GM12878 (cell line): ENCODE measurements around the gene BIK. TPM values are rescaled to one million over a fixed set of nuclear protein-coding genes. Genes with fewer than 3 reads are reported as not detected.

ENCODE experiments used
- ATAC-seq: fragments of 200-7000 bp; cut with Tn5 transposase; 3 replicates; pipeline ENCODE4 v1.9.1; 2020; ENCODE audit warnings: mild to moderate bottlenecking, moderate library complexity
- BruUV-seq: library from RNA; stranded (reverse); fragments of 400-500 nt; replicated peaks from 2 replicates; lab custom pipeline; 2021; lab: Mats Ljungman, UMichigan
- CTCF ChIA-PET: fragments of 300-600 bp; sonication (Branson Sonifier 250); formaldehyde crosslinking; extraction: SDS; loops from one replicate; lab custom pipeline; 2021; ENCODE audit warnings: inconsistent platforms; lab: Yijun Ruan, JAX
- POLR2A ChIA-PET: fragments of 350-600 bp; formaldehyde crosslinking; extraction: SDS; loops from one replicate; lab custom pipeline; 2021; ENCODE audit warnings: inconsistent platforms; lab: Charles Lee
- RAD21 ChIA-PET: fragments of 300-600 bp; sonication (Branson Sonifier 250); formaldehyde crosslinking; loops from one replicate; lab custom pipeline; 2023; ENCODE audit warnings: antibody characterized with exemption; ENCODE audit not compliant: unreplicated experiment; lab: Charles Lee
- SMC1A ChIA-PET: fragments of 300-600 bp; sonication (Branson Sonifier 250); formaldehyde crosslinking; loops from one replicate; lab custom pipeline; 2023; ENCODE audit not compliant: unreplicated experiment, uncharacterized antibody; lab: Charles Lee
- DNase-seq: peaks from one replicate; pipeline ENCODE4 v3.0.0-alpha.2; 2011; ENCODE audit warnings: low read depth, low spot score
- FAIRE-seq: peaks from 3 replicates; lab custom pipeline; 2011; peaks lifted over from hg19 to GRCh38; lab: Jason Lieb, UNC
- H2AFZ ChIP-seq: 2 replicates; pipeline ENCODE4 v1.6.0; 2011; ENCODE audit warnings: low read depth, low read length, control low read depth; ENCODE audit not compliant: control insufficient read depth
- H3K27ac ChIP-seq: 2 replicates; pipeline ENCODE4 v1.5.1; 2011; ENCODE audit warnings: control low read depth; ENCODE audit not compliant: control insufficient read depth, insufficient read depth
- H3K27me3 ChIP-seq, 2 experiments: replicated peaks in 1 of 2; 2 replicates each; pipeline versions ENCODE4 v1.6.0 to v1.6.1; 2011; ENCODE audit warnings: low read length in 1 of 2; ENCODE audit not compliant: control insufficient read depth in 2 of 2, insufficient read depth in 2 of 2
- H3K36me3 ChIP-seq, 2 experiments: 2 replicates each; pipeline ENCODE4 v1.5.1; 2011; ENCODE audit warnings: low read length in 1 of 2; ENCODE audit not compliant: control insufficient read depth in 2 of 2, insufficient read depth in 2 of 2
- H3K4me1 ChIP-seq: 2 replicates; pipeline ENCODE4 v1.6.1; 2011; ENCODE audit warnings: mild to moderate bottlenecking, low read length, moderate library complexity, mixed read lengths; ENCODE audit not compliant: control insufficient read depth, insufficient read depth
- H3K4me2 ChIP-seq: 2 replicates; pipeline ENCODE4 v1.6.0; 2011; ENCODE audit warnings: control low read depth; ENCODE audit not compliant: control insufficient read depth, insufficient read depth
- H3K4me3 ChIP-seq: fragments of 200-600 bp; sonication (generic); 2 replicates; pipeline ENCODE4 v1.5.1; 2016
- H3K79me2 ChIP-seq: 2 replicates; pipeline ENCODE4 v1.6.0; 2011; ENCODE audit warnings: low read length; ENCODE audit not compliant: control insufficient read depth, insufficient read depth
- H3K9ac ChIP-seq: 2 replicates; pipeline ENCODE4 v1.8.0; 2011; ENCODE audit warnings: low read length, control low read depth, mixed read lengths; ENCODE audit not compliant: control insufficient read depth, insufficient read depth
- H3K9me3 ChIP-seq: replicated peaks from 3 replicates; pipeline ENCODE4 v1.5.1; 2011; ENCODE audit warnings: mild to moderate bottlenecking, low read length; ENCODE audit not compliant: control insufficient read depth, insufficient read depth
- H4K20me1 ChIP-seq: 2 replicates; pipeline ENCODE4 v1.6.0; 2011; ENCODE audit not compliant: control insufficient read depth, insufficient read depth
- EGR1 ChIP-seq, 2 experiments: IDR thresholded peaks; 1 replicate in 1 of 2; 2 replicates in 1 of 2; pipeline ENCODE4 v1.6.1; 2011 to 2012; ENCODE audit warnings: low read depth in 2 of 2, low read length in 2 of 2, borderline replicate concordance in 1 of 2, mild to moderate bottlenecking in 1 of 2, moderate library complexity in 1 of 2
- IRF3 ChIP-seq: fragments of 450-650 bp; IDR thresholded peaks from 2 replicates; pipeline ENCODE4 v1.6.1; 2014; ENCODE audit warnings: mild to moderate bottlenecking
- MXI1 ChIP-seq: fragments of 150-350 bp; IDR thresholded peaks from 2 replicates; pipeline ENCODE4 v1.6.1; 2011; ENCODE audit warnings: low read depth, mild to moderate bottlenecking, inconsistent platforms, low read length, improper control_type of control experiment
- NBN ChIP-seq: fragments of 450-650 bp; IDR thresholded peaks from 2 replicates; pipeline ENCODE4 v1.6.1; 2016
- NR2C1 ChIP-seq: fragments of 450-650 bp; IDR thresholded peaks from 2 replicates; pipeline ENCODE4 v1.6.1; 2017; ENCODE audit warnings: antibody characterized with exemption, mild to moderate bottlenecking, moderate library complexity
- POLR2A ChIP-seq: IDR thresholded peaks from 2 replicates; pipeline ENCODE4 v1.6.1; 2011; ENCODE audit warnings: low read depth, mild to moderate bottlenecking, low read length
- RAD21 ChIP-seq: IDR thresholded peaks from 2 replicates; pipeline ENCODE4 v1.6.1; 2011; ENCODE audit warnings: mild to moderate bottlenecking, low read depth, low read length, moderate library complexity; ENCODE audit not compliant: insufficient read depth
- SREBF1 ChIP-seq: IDR thresholded peaks from 2 replicates; pipeline ENCODE4 v1.6.1; 2012; ENCODE audit warnings: mild to moderate bottlenecking, low read length
- SUPT20H ChIP-seq: IDR thresholded peaks from 2 replicates; pipeline ENCODE4 v1.6.1; 2011; ENCODE audit warnings: low read depth, mild to moderate bottlenecking, low read length, moderate library complexity, borderline replicate concordance; ENCODE audit not compliant: control insufficient read depth
- USF1 ChIP-seq: IDR thresholded peaks from 2 replicates; pipeline ENCODE4 v1.6.1; 2011; ENCODE audit warnings: borderline replicate concordance, low read depth, mild to moderate bottlenecking, moderate library complexity, mixed read lengths, low read length; ENCODE audit not compliant: insufficient read depth; ENCODE audit errors: extremely low read length
- ZBED1 ChIP-seq: IDR thresholded peaks from 2 replicates; pipeline ENCODE4 v1.6.1; 2016; ENCODE audit warnings: borderline replicate concordance
- ZNF207 ChIP-seq: fragments of 450-650 bp; IDR thresholded peaks from 2 replicates; pipeline ENCODE4 v1.6.1; 2014; ENCODE audit warnings: antibody characterized with exemption, mild to moderate bottlenecking, borderline replicate concordance
- WGBS: methylation state at CpG from one replicate; pipeline ENCODE4 v1.1.6; 2016; ENCODE audit warnings: low lambda C conversion rate; ENCODE audit not compliant: insufficient replicate concordance, insufficient coverage; ENCODE audit errors: missing lambda C conversion rate; 5-methylcytosine and 5-hydroxymethylcytosine counted together
- in situ Hi-C: fragments of 300-500 bp; cut with MboI; formaldehyde crosslinking; loops from 9 replicates; pipeline ENCODE4 v1.14.3; 2018; ENCODE audit warnings: mixed read lengths
- intact Hi-C: fragments of 100-400 bp; cut with micrococcal nuclease; formaldehyde crosslinking; loops from one replicate; pipeline ENCODE4 v1.14.2; 2022; ENCODE audit not compliant: unreplicated experiment
- polyA plus RNA-seq, 11 experiments: library from polyadenylated mRNA; depleted of rRNA in 4 of 11; unstranded in 6 of 11; stranded (reverse) in 5 of 11; fragments of >200 nt; fragmentation: Nextera tagmentation in 4 of 11; fragmentation: Illumina TruSeq in 1 of 11; extraction: Ambion mirVana in 4 of 11; extraction: Trizol in 1 of 11; gene quantifications; 1 replicate in 1 of 11; 2 replicates in 10 of 11; pipeline versions ENCODE4 v1.2.1 to v1.2.3, GENCODE V29; 2011 to 2016; ENCODE audit warnings: inconsistent platforms in 2 of 11, missing spikeins in 2 of 11, low read depth in 1 of 11
- total RNA-seq, 4 experiments: library from RNA; depleted of rRNA in 3 of 4; stranded (reverse); fragments of >200 nt in 3 of 4; fragmentation: Illumina TruSeq in 1 of 4; extraction: Trizol in 1 of 4; gene quantifications; 2 replicates each; pipeline versions ENCODE4 v1.2.1 to v1.2.3, GENCODE V29; 2013 to 2021
- TF ChIP-seq, protein P1 (sequence below): fragments of 450-650 bp; IDR thresholded peaks from 2 replicates; pipeline ENCODE4 v1.6.1; 2016; ENCODE audit warnings: mild to moderate bottlenecking

BIK gene
- total and polyA plus RNA-seq, 10 of the 15 experiments (the other 5 are each of a cell fraction or from before 2014, with no cell fraction given): 0.33 to 9.8 (median 3.9) TPM

GRCh38 chr22:43098356-43098755 lies 12.2 kb upstream of the BIK start (continued):
- TF ChIP-seq ZNF207 (no peak), SUPT20H (no peak), SREBF1 (no peak), IRF3 (no peak), MXI1 (no peak), ZBED1 (no peak), NR2C1 (no peak)

DNA sequence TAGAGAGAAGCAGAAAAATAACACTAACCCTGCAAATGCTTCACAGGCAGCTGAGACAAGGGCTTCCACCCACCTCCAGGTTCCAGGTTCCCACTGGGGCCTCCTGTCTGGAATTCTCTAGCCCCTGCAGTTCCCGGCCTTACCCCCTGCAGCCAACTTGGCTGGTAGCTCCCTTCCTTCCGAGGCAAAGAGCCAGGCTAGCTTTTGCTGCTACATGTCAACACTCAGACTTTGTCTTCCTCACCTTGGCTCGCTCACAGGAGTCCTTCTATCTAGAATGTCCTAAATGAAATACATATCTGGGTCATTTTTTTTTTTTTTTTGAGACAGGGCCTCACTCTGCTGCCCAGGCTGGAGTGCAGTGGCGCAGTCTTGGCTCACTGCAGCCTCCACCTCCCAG lies 11.5 kb upstream of the BIK start:
- WGBS: 51% methylated on average over 4 of the region's 4 CpGs
- H4K20me1 ChIP-seq: no peaks in the 10 kb centered on the region
- TF ChIP-seq NBN (no peak), RAD21 (no peak), USF1 (no peak), EGR1 (IDR thresholded peaks at IDR 0.05; ENCODE audit: borderline replicate concordance in 1 of 2, low read depth in 2 of 2, low read length in 2 of 2) (no peak), POLR2A (no peak)
- TF ChIP-seq, protein P1, sequence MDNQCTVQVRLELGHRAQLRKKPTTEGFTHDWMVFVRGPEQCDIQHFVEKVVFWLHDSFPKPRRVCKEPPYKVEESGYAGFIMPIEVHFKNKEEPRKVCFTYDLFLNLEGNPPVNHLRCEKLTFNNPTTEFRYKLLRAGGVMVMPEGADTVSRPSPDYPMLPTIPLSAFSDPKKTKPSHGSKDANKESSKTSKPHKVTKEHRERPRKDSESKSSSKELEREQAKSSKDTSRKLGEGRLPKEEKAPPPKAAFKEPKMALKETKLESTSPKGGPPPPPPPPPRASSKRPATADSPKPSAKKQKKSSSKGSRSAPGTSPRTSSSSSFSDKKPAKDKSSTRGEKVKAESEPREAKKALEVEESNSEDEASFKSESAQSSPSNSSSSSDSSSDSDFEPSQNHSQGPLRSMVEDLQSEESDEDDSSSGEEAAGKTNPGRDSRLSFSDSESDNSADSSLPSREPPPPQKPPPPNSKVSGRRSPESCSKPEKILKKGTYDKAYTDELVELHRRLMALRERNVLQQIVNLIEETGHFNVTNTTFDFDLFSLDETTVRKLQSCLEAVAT: no peak
- DNase-seq (no peak), FAIRE-seq (no peak), ATAC-seq (no peak)
- H3K9me3 ChIP-seq: peaks cover 3% of the 10 kb centered on the region; the same call in 2 of the 3 replicates
- in situ Hi-C loops: no loop called here
- no peak overlapping the region for H3K27ac ChIP-seq
- H3K4me3 ChIP-seq: no peak overlapping the region
- no TSS peak for BruUV-seq
- H3K4me2 ChIP-seq: no peak overlapping the region
- ChIA-PET CTCF (interaction anchor here (0.6 kb wide), 1 partner anchor 39 kb away, joined by 4 read pairs; no protein-coding TSS in a partner anchor), POLR2A (interaction anchor here (0.6 to 0.7 kb wide), 2 partner anchors 13 to 291 kb away, joined by 3 to 4 read pairs; no protein-coding TSS in a partner anchor), RAD21 (no interaction called here), SMC1A (no interaction called here)
- no peaks in the 10 kb centered on the region for H3K36me3 ChIP-seq
- H2AFZ ChIP-seq: no peak overlapping the region
- no peaks in the 10 kb centered on the region; the same call in 1 of the 2 replicates for H3K4me1 ChIP-seq
- intact Hi-C loops: no loop called here
- no peaks in the 10 kb centered on the region for H3K79me2 ChIP-seq
- no peaks in the 10 kb centered on the region for H3K27me3 ChIP-seq
- no peak overlapping the region for H3K9ac ChIP-seq
